Measurements from ENCODE around the gene C2orf92.

C2orf92 gene

GRCh38 chr2:97745474-97746174 lies 76.1 kb downstream of the C2orf92 start:
- peak; percentile 46 for DNase-seq (ENCODE audit: low read depth)

GRCh38 chr2:97747285-97747684 lies 77.8 kb downstream of the C2orf92 start:
- no peak for DNase-seq (ENCODE audit: low read depth)

- no peak for DNase-seq (ENCODE audit: low read depth)
These were observed 78.2 kb downstream of the C2orf92 start for GRCh38 chr2:97747716-97748115.

- no peak for DNase-seq (ENCODE audit: low read depth)
These were observed 80.1 kb downstream of the C2orf92 start for GRCh38 chr2:97749581-97749980.

GRCh38 chr2:97750017-97750416 lies 80.5 kb downstream of the C2orf92 start:
- no peak for DNase-seq (ENCODE audit: low read depth)

- no peak for DNase-seq (ENCODE audit: low read depth)
These were observed 82.2 kb downstream of the C2orf92 start for GRCh38 chr2:97751752-97752151.

Data from activated T-cell treated with anti-CD3 and anti-CD28 coated beads for 24 hours (primary cell).